ENCODE data around the gene HBD.
"Not testable (repeated sequence)": the region's sequence is repeated elsewhere in the genome, so short reads cannot be mapped to it uniquely, and the experiment has no call there.

The HBD gene

DNA sequence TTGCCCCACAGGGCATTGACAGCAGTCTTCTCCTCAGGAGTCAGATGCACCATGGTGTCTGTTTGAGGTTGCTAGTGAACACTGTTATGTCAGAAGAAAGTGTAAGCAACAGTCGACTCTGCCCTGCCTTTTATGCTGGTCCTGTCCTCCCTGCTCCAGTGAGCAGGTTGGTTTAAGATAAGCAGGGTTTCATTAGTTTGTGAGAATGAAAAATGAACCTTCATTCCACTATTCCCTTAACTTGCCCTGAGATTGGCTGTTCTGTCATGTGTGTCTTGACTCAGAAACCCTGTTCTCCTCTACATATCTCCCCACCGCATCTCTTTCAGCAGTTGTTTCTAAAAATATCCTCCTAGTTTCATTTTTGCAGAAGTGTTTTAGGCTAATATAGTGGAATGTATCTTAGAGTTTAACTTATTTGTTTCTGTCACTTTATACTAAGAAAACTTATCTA, at the start of gene HBD:
Gene HBD (minus strand): TSS at position 103 of the 454 bp plus-strand sequence. CDS start 50 bp downstream, at position 53.
- no peak for DNase-seq

DNA sequence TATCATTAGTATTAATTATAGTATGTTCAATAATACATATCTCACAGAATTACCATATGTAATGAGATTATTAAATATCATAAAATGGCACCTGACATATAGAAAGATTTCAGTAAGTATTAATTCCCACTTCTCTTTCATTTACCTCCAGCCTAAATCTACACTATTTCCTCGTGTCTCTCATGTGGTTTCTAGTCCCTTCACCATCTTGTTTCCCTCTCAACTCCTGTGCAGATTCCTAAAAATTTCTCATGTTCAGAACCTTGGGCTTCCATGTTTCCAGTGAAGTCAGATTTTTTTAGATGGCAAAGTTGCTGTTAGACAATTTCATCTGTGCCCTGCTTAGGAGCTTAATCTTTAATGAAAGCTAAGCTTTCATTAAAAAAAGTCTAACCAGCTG, 49.6 kb upstream of the HBD start:
- DNase-seq = no peak

DNA sequence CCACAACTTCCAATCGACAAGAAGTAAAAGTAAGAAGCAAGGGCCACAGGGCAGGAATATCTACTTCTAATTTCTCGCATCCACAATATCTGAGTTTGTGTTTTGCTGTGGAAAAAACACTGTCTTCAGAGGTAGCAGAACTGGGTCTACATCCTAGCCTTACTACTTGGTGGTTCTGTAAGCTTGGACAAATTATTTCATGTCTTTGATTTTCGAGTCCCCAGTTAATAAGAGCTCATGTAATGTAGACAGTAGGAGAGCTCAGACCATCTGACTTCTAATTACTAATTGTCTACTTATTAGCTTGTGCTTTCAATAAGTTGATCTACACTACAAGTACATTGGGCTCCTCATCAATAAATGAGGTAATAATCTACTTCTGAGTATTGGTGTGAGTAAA, 48.8 kb upstream of the HBD start:
- no peak for DNase-seq

DNA sequence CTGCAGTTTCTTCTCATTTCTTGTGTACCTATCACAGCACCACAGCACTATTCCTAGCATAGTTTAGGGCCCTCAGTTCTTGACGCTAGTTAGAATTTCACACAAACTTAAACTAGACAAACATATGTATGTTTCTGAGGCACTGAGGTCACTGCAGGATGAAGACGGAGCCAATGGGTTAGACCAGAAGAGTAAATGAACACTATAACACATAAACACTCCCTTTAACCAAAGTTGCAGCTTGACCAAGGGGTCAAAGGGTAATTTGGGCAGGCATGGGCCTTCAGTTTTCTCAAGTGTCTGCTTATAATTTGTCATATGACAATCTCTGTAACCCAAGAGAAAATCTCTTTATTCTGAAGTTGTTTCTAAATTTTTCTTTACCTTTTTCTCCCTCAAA, 48.3 kb upstream of the HBD start:
- DNase-seq = no peak

DNA sequence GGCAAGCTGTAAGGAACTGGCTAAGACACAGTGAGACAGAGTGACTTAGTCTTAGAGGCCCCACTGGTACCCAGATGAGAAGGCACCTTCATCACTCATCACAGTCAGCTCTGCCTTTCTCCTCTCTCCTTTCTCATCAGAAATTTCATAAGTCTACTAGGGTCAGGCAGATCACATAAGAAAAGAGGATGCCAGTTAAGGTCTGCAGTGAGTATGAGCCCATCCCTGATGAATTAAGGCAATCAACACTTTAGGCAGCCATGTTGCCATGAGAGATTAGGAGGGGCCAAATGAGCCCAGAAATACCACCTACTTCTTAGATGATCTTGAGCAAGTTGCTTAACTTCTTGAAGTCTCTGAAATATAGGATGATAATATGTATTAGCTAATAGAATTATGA, 47.3 kb upstream of the HBD start:
- no peak for DNase-seq

DNA sequence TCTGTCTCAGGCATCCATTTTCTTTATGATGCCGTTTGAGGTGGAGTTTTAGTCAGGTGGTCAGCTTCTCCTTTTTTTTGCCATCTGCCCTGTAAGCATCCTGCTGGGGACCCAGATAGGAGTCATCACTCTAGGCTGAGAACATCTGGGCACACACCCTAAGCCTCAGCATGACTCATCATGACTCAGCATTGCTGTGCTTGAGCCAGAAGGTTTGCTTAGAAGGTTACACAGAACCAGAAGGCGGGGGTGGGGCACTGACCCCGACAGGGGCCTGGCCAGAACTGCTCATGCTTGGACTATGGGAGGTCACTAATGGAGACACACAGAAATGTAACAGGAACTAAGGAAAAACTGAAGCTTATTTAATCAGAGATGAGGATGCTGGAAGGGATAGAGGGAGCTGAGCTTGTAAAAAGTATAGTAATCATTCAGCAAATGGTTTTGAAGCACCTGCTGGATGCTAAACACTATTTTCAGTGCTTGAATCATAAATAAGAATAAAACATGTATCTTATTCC, 46.4 kb upstream of the HBD start:
- no peak for DNase-seq

DNA sequence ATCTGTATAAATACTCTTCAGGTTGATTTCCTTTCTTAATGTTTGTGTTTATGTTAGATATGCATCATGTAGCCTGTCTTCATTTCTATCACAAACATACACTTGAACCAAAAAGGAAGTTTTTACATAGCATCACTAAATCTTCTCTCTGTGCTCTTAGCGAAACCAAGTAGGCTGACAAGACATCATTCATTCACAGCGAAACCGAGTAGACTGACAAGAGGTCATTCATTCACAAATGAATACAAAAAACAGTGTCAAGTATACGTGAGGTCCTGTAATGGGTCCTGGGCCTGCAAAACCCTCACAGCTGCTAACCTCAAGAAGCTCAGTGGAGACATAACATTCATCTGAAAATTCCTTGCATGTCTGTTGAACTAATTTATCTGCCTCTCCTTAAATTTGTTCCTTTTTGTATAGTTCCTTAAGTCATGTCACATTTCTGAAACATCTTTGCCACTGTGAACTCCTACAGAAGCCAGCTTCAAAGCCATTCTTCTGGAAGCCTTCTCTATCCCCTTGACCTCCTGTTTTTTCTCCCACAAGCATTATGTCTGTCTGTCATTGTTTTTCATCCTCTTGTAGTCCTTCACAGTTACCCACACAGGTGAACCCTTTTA, 45.3 kb upstream of the HBD start:
- DNase-seq = no peak

DNA sequence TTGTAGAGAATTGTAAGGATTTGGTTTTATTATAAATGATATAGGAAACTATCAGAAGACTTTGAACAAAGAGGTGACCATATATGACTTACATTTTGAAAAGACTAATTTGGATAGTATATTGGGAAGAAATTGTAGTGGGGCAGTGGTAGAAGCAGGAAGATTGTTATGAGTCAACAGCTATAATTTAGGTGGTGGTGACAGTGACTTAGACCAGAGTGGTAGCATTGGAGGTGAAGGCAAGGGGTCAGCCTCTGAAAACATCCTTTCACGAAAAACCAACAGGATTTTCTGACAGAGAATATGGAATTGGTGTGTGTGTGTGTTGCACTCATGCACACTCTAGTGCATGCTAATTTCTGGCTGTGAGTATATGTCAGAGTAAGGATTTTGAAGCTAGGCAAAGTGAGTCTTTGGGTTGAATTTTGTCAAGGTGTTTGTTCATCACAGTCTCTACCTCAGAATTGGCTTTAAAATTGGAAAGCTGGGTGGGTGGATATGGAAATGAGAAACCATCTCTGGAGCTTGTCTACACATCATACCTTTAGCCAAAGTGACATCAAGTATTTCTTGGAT, 43.6 kb upstream of the HBD start:
- DNase-seq = no peak

DNA sequence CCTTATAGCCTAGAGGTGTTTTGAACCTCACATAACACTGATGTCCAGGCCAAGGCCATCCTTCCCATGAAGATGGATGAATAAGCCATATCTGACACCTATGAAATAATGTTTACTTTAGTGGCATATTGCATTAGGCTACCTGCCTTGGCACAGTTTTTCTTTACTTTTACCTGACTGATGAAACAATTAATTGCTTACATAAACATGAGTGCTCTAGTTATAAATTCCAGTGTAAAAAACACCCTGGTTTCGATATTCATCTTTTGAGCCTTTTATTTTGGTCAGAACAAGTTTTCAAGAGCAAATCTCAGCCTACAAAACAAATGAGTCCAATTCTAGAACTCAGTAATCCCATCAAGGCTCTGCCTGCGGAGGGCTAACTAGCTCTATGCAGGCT, 42.4 kb upstream of the HBD start:
- DNase-seq = no peak

DNA sequence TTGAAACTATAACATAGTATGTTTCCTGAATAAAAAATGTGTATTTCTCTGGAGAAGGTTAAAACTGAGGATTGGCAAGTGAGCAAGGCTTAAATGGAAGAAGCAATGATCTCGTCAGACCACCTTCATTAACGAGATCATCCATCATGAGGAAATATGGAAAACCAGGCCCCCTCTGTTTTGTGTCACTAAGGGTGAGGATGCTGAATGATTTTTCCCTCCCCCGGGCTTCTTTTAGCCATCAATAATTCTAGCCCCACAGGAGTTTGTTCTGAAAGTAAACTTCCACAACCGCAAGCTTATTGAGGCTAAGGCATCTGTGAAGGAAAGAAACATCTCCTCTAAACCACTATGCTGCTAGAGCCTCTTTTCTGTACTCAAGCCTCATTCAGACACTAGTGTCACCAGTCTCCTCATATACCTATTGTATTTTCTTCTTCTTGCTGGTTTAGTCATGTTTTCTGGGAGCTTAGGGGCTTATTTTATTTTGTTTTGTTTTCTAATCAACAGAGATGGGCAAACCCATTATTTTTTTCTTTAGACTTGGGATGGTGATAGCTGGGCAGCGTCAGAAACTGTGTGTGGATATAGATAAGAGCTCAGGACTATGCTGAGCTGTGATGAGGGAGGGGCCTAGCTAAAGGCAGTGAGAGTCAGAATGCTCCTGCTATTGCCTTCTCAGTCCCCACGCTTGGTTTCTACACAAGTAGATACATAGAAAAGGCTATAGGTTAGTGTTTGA, 41.3 kb upstream of the HBD start:
- no peak for DNase-seq

DNA sequence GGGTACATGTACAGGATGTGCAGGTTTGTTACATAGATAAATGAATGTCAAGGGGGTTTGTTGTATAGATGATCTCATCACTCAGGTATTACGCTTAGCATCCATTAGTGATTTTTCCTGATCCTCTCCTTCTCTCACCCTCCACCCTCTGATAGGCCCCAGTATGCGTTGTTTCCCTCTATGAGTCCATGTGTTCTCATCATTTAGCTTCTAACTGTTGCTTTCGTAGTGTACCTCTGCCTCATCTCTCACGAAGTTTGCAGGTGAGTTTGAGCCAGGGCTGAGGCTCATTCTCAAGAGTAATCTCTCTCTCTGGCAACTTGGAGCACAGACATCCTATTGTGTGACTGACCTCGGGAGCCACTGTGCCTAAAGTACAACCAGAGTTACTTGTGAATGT, 40.1 kb upstream of the HBD start:
- DNase-seq = no peak

DNA sequence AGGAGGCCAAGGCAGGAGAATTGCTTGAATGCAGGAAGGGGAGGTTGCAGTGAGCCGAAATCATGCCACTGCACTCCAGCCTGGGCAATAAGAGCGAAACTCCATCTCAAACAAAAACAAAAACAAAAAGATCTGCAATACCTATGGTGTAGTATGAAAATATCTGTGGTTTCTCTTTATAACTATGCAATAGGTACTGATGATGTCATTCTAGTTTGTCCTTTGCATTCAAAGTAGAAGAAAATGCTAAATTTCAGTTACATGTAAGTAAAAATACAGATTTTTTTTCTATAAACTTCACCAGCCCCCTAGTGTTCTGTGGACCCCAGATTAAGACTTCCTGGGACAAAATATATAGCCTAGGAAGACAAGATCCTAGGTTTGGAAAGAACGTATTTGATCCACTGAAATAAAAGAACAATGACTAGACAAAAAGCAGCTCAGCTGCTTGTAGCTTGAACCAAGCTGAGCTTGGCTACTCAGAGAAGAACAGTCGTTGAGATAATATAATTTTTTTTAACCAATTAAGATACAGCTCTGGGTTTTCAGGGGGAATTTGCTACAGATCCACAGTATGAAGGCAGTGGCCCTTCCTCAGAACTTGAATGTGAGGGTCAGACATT, 38.2 kb upstream of the HBD start:
- no peak for DNase-seq

DNA sequence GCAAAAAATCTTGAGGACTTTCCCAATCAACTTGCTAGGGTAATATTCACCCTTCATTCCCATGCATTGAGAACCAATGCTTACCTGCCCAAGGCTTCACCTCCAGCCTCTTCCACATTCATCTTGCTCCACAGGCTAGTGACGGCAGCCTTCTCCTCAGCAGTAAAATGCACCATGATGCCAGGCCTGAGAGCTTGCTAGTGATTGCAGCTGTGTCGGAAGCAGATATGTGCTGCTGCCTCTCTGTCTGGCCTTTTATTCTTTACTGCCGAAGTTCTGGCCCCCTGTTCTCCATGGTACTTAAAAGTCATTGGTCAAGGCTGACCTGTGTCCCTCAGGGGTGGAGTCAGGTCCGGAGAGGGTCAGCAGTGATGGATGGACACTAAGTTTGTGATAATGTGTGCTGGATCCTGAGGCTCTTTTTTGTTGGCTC, 35.4 kb upstream of the HBD start, which contains the start of gene HBE1:
Gene HBE1 (minus strand): TSS at position 231 of the 433 bp plus-strand sequence. CDS start 55 bp downstream, at position 176.
- no peak for DNase-seq

DNA sequence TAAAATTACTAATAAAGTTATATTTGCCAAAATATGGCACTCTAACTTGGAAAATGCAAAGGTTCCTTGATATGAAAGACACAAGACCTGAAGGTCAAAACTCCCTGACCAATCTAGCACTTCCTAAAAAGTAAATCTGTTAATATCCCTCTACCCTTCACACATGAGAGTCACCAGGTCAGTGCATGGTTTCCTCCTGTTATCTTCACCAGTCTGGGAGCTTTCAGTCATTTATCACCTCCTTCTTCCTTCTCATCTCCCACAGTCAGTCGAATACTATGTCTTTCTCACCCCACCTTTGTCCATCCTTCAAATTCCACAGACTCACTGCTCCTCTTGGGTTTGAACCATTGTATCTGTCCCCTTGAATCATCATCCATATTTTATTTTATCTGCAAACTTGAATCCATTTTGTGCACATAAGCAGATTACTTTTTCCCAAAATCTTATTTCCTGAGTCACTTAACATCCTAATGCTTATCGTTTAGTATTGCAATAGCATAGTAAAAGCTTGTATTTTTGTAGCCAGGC, 32.8 kb upstream of the HBD start:
- DNase-seq = no peak

DNA sequence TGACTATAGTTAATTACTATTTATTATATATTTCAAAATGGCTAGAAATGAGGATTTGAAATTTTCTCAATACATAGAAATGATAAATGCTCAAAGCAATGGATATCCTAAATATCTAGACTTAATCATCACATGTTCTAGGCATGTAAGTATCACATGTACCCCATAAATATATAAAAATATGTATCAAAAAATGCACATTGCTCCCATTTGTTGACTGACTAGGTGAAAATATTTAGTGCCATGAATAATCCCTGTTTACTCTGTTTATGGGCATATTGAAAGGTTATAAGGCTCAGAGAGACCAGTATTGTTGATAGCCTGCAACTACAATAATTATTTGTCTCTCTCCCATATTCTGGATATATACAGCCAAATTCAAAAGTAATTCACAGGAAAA, 32.3 kb upstream of the HBD start:
- no peak for DNase-seq

DNA sequence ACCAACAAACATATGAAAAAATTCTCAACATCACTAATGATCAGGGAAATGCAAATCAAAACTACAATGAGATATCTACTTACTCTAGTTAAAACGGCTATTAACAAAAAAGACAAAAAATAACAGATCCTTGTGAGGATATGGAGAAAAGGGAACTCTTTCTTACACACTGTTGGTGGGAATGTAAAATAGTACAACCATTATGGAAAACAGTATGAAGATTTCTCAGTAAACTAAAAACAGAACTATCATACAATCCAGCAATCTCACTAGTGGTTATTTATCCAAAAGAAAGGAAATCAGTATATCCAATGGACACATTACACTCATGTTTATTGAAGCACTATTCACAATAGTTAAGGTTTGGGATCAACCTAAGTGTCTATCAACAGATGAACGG, 31.5 kb upstream of the HBD start:
- no peak for DNase-seq

DNA sequence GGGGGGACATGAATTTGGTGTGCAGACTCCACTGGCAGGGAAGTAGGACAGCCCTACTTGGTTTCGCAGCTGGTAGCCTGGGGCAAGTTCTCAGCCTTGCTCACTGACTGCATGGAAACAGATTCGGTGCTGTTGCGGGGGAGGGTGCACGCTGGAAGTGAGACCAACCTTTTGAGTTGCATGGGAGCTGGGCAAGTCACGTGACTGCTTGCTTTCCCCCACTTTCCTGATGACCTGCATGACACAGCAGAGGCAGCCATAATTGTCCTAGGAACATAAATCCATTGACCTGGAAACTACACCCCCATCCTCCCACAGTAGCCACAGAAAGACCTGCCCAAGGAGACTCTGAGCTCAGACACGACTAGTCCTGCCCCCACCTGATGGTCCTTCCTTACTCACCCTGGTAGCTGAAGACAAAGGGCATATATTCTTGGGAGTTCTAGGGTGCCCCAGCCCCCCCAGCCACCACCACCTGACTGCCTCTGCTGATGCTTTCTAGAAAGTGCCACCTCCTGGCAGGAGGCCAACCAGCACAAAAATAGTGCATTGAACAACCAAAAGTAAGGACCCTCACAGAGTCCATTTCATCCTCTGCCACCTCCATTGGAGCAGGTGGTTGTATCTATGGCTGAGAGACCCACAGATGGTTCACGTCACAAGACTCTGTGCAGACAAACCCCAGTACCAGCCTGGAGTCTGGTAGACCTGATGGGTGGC, 24.4 kb upstream of the HBD start:
- no peak for DNase-seq

DNA sequence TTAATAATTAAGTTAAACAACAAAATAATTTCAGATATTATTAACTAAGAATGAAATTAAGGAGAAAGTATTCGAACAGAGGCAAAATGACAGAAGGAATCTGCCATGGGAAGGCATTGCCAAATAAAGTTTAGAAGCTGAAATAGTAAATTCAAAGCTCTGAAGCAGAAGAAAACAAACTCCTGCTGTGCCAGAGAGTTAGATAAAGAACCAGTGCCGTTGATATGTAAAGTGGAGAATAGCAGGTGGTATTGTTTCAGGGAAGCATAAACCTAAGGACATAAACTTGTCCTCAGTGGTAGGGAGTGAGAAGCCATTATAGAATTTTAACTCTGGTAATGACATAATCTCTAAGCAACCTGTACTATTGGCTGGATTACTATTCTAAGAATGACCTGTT, 23.0 kb upstream of the HBD start:
- no peak for DNase-seq

DNA sequence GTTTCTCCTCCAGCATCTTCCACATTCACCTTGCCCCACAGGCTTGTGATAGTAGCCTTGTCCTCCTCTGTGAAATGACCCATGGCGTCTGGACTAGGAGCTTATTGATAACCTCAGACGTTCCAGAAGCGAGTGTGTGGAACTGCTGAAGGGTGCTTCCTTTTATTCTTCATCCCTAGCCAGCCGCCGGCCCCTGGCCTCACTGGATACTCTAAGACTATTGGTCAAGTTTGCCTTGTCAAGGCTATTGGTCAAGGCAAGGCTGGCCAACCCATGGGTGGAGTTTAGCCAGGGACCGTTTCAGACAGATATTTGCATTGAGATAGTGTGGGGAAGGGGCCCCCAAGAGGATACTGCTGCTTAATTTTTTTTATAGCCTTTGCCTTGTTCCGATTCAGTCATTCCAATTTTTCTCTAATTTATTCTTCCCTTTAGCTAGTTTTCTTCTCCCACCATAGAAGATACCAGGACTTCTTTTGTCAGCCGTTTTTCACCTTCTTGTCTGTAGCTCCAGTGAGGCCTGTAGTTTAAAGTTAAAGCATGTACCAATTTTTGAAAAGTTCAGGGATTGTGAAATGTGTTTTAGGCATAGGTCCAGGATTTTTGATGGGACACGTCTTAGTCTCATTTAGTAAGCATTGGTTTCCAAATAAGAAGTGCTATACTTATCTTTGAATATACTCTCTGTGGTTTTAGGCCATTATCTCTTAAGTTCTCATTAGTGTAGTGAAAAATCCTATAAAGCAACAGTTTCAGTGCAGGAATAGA, 20.5 kb upstream of the HBD start, which contains the start of gene HBG2:
Gene HBG2 (minus strand): TSS at position 136 of the 768 bp plus-strand sequence. CDS start 53 bp downstream, at position 83.
- not testable (repeated sequence) for DNase-seq

DNA sequence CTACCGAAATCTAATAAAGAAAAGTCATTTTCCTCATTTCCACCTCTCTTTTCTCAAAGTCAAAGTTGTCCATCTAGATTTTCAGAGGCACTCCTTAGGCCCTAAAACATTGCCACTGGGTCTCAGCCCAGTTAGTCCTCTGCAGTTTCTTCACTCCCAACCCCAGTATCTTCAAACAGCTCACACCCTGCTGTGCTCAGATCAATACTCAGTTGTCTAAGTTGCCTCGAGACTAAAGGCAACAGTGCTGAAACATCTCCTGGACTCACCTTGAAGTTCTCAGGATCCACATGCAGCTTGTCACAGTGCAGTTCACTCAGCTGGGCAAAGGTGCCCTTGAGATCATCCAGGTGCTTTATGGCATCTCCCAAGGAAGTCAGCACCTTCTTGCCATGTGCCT, 19.7 kb upstream of the HBD start:
- DNase-seq = not testable (repeated sequence)

DNA sequence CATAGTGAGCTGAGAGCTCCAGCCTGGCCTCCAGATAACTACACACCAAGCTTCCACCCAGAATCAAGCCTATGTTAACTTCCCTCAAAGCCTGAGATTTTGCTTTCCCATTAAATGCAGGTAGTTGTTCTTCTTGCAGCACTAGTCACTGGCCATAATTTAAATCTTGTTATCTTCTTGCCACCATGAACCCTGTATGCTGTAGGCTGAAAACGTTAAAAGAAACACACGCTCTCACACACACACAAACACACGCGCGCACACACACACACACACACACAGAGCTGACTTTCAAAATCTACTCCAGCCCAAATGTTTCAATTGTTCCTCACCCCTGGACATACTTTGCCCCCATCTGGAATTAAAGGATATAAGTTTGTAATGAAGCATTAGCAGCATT, 19.2 kb upstream of the HBD start:
- DNase-seq = not testable (repeated sequence)

DNA sequence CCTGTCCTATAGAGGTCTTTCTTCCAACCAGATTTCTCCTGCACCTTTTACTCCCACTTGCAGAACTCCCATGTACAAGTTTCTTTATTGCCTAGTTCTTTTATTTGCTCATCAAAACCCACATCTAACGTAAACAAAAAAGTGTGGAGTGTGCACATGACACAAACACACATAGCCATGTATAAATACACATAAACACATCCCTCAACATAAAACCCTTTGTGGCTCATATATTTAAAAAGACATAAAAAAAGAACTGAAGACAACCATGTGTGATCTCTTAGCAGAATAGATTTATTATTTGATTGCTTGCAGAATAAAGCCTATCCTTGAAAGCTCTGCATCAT, 18.6 kb upstream of the HBD start:
- DNase-seq = no peak

Data from activated T-cell treated with anti-CD3 and anti-CD28 coated beads for 4 hours (primary cell).